HL-60 (cell line): Measurements from ENCODE around the gene TAF3.

Experiments
- DNase-seq, 2 experiments: peaks; one replicate each; pipeline ENCODE4 v3.0.0-alpha.2; 2010 to 2020; ENCODE audit warnings: low read depth in 1 of 2, low spot score in 1 of 2
- H3K27ac ChIP-seq: fragments of 250-450 bp; sonication (Bioruptor Pico); replicated peaks from 2 replicates; pipeline ENCODE4 v1.5.1; 2020; ENCODE audit warnings: mild to moderate bottlenecking, moderate library complexity
- H3K27me3 ChIP-seq: fragments of 250-450 bp; sonication (Bioruptor Pico); 2 replicates; pipeline ENCODE4 v1.5.1; 2021; ENCODE audit warnings: mild to moderate bottlenecking, moderate library complexity; ENCODE audit not compliant: insufficient read depth, poor library complexity, severe bottlenecking
- H3K4me3 ChIP-seq: replicated peaks from 2 replicates; pipeline ENCODE4 v1.5.1; 2011; ENCODE audit warnings: mild to moderate bottlenecking, control low read depth, low read length; ENCODE audit not compliant: insufficient read depth
- CTCF ChIP-seq: IDR thresholded peaks from one replicate; pipeline ENCODE4 v1.5.1; 2011; ENCODE audit warnings: low read length, control low read depth, inconsistent platforms; ENCODE audit not compliant: insufficient read depth
- GABPA ChIP-seq: IDR thresholded peaks from 2 replicates; pipeline ENCODE4 v1.6.1; 2012; ENCODE audit warnings: low read depth
- POLR2AphosphoS5 ChIP-seq: IDR thresholded peaks from 2 replicates; pipeline ENCODE4 v1.6.1; 2012; ENCODE audit warnings: low read depth
- REST ChIP-seq: IDR thresholded peaks from 2 replicates; pipeline ENCODE4 v1.6.1; 2012; ENCODE audit warnings: low read depth; ENCODE audit not compliant: insufficient replicate concordance
- SPI1 ChIP-seq: IDR thresholded peaks from 2 replicates; pipeline ENCODE4 v1.6.1; 2012; ENCODE audit warnings: low read depth, mild to moderate bottlenecking, borderline replicate concordance

Gene TAF3

GRCh38 chr10:7856678-7857077 lies 38.4 kb downstream of the TAF3 start:
- Histone ChIP-seq H3K4me3 (no peak overlapping the region), H3K27ac (no peak overlapping the region), H3K27me3 (no peaks in the 10 kb centered on the region)
- DNase-seq, result no peak
- no peak for TF ChIP-seq CTCF
- no peak for TF ChIP-seq POLR2AphosphoS5
- no peak for TF ChIP-seq REST
- no peak for TF ChIP-seq GABPA
- TF ChIP-seq SPI1, result no peak

GRCh38 chr10:7857262-7857661 lies 39.0 kb downstream of the TAF3 start:
- TF ChIP-seq SPI1, result no peak
- TF ChIP-seq CTCF, result no peak
- no peak for TF ChIP-seq REST
- no peak for TF ChIP-seq GABPA
- TF ChIP-seq POLR2AphosphoS5, result no peak
- DNase-seq, result no peak
- no peak overlapping the region for H3K27ac ChIP-seq
- H3K4me3 ChIP-seq, result no peak overlapping the region
- H3K27me3 ChIP-seq, result no peaks in the 10 kb centered on the region

- no peaks in the 10 kb centered on the region for H3K27me3 ChIP-seq
- H3K27ac ChIP-seq, result no peak overlapping the region
- DNase-seq, result no peak
- TF ChIP-seq POLR2AphosphoS5 (no peak), SPI1 (no peak), GABPA (no peak), REST (no peak), CTCF (no peak)
- H3K4me3 ChIP-seq, result no peak overlapping the region
Observed at GRCh38 chr10:7861509-7862120, 43.3 kb downstream of the TAF3 start.
